NCI-H748 (cell line): ENCODE results near the gene TMEM218.

Experiments
- DNase-seq: peaks from one replicate; lab custom pipeline; 2025; ENCODE audit not compliant: unreplicated experiment; lab: John Stamatoyannopoulos, UW

TMEM218 gene

GRCh38 chr11:125111343-125112207, at the start of gene TMEM218:
Gene TMEM218 (minus strand): TSS chr11:125111626. CDS start chr11:125102241, 9,385 bp downstream.
- peak; percentile 97 for DNase-seq

- DNase-seq, result peak; percentile 29
Observed at GRCh38 chr11:125157953-125158680, 46.7 kb upstream of the TMEM218 start.

GRCh38 chr11:125157118-125157733, 45.8 kb upstream of the TMEM218 start:
- DNase-seq, result no peak

GRCh38 chr11:125156346-125157117, 45.1 kb upstream of the TMEM218 start:
- DNase-seq, result no peak

GRCh38 chr11:125155767-125156166, 44.3 kb upstream of the TMEM218 start:
- DNase-seq, result no peak

- no peak for DNase-seq
Observed at GRCh38 chr11:125155100-125155444, 43.6 kb upstream of the TMEM218 start.

GRCh38 chr11:125154378-125155099, 43.1 kb upstream of the TMEM218 start:
- no peak for DNase-seq

GRCh38 chr11:125153837-125154236, 42.4 kb upstream of the TMEM218 start:
- no peak for DNase-seq

GRCh38 chr11:125148743-125149142, 37.3 kb upstream of the TMEM218 start:
- no peak for DNase-seq

GRCh38 chr11:125148011-125148410, 36.6 kb upstream of the TMEM218 start:
- DNase-seq, result no peak

- no peak for DNase-seq
Observed at GRCh38 chr11:125147280-125147679, 35.9 kb upstream of the TMEM218 start.

- DNase-seq, result no peak
Observed at GRCh38 chr11:125146232-125146631, 34.8 kb upstream of the TMEM218 start.

GRCh38 chr11:125141686-125142535, 30.5 kb upstream of the TMEM218 start:
- DNase-seq, result no peak

- no peak for DNase-seq
Observed at GRCh38 chr11:125141178-125141577, 29.8 kb upstream of the TMEM218 start.

- DNase-seq, result no peak
Observed at GRCh38 chr11:125140233-125140632, 28.8 kb upstream of the TMEM218 start.

GRCh38 chr11:125139778-125140177, 28.4 kb upstream of the TMEM218 start:
- DNase-seq, result no peak

- DNase-seq, result no peak
Observed at GRCh38 chr11:125138966-125139365, 27.5 kb upstream of the TMEM218 start.

GRCh38 chr11:125136001-125136400, 24.6 kb upstream of the TMEM218 start:
- DNase-seq, result no peak

GRCh38 chr11:125132596-125132995, 21.2 kb upstream of the TMEM218 start:
- DNase-seq, result no peak
